Measurements from ENCODE around the gene ZNF658.
A peak's percentile ranks its signal among the peaks of the same experiment; 100 is the strongest.
"Not testable (repeated sequence)": the region's sequence is repeated elsewhere in the genome, so short reads cannot be mapped to it uniquely, and the experiment has no call there.

Gene ZNF658

GRCh38 chr9:66900490-66901131 lies at the start of gene ZNF658:
Gene ZNF658 (plus strand): TSS chr9:66900725. CDS start chr9:66903562, 2,837 bp downstream.
- peak; percentile 65 for DNase-seq

DNA sequence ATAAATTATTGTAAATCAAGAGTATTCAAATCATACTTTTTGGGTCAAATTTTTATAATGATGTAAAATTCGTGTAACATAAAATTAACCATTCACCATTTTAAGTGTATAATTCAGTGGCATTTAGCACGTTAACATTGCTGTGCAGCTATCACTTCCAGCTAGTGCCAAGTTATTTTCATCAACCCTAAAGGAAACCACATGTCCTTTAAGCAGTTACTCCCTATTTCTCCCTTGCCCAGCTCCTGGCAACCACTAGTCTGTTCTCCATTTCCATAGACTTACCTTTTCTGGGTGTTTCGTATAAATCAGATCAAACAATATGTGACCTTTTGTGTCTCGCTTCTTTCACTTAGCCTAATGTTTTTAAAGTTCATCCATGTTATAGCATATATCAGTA lies 38.8 kb upstream of the ZNF658 start:
- DNase-seq: not testable (repeated sequence)

GRCh38 chr9:66868660-66869059 lies 31.9 kb upstream of the ZNF658 start:
- DNase-seq: not testable (repeated sequence)

DNA sequence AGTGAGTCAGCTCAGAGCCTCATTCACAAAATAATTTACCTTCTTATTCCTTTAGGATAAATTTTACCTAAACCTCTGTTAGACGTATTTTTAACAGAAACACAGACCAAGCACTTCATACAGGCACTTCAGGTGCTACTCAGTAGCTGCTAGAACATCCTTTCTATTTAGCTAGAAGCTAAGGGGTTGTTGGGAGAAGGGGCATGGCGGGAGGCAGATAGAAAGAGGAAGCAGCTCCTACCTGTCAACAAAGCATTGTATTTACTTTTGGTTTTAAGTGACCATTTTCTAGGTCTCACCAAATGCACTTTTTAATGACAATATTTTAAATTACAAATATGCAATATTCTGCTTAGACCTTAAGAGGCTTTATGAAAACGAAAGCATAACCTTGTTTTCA lies 19.9 kb upstream of the ZNF658 start:
- not testable (repeated sequence) for DNase-seq

DNA sequence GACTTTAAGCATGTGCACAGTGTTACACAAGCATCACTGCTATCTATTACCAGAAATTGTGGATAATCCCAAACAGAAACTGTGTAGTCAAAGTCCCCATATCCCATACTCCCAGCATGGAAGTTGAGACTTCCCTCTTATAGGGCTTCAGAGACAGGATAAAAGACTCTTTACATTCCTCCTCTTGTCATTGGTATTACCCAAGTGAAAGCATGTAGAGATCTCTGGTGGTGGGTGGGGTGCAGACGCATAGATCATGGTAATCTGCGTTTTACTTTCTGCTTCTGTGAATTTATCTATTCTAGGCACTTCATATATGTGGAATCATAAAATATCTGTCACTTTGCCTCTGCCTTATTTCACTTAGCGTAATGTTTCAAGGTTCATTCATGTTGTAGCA lies 18.7 kb upstream of the ZNF658 start:
- DNase-seq: not testable (repeated sequence)

DNA sequence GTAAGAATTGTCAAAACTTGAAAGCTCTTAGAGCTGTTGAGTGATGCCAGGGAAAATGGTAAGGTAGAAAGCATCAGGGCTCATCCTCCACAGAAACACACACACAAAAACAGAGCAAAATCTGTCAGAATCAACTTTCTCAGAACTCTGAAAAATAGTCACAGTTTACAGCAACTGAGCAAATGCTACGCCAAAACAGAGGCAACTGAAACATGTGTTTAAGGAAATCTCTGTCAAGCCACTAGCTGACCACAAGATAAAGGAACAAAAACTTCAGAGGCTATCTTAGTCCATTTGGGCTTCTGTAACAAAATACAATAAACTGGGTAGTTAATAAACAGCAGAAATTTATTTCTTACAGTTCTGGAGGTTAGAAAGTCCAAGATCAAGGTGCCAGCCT lies 10.2 kb upstream of the ZNF658 start:
- DNase-seq: not testable (repeated sequence)

DNA sequence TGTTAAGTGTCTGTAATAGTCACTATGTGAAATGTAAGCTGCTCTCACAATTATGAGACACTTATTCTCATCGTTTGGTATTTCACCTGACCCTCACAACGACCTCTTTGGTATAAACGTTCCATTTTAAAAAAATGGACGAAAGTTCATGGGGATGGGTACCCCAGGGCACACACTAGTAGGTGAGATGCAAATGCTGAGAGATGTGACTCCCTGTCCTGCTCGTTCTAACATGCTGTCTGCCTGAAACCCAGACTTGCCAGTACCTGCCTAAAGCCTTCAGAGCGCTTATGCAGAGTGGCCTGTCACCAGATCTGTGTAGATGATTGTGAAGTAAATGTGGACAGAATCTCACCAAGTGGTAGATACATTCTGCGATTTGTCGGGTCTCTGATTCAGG lies 616 bp downstream of the ZNF658 start:
- DNase-seq: not testable (repeated sequence)

- not testable (repeated sequence) for DNase-seq
These were observed 9.0 kb downstream of the ZNF658 start for GRCh38 chr9:66909560-66909959.

DNA sequence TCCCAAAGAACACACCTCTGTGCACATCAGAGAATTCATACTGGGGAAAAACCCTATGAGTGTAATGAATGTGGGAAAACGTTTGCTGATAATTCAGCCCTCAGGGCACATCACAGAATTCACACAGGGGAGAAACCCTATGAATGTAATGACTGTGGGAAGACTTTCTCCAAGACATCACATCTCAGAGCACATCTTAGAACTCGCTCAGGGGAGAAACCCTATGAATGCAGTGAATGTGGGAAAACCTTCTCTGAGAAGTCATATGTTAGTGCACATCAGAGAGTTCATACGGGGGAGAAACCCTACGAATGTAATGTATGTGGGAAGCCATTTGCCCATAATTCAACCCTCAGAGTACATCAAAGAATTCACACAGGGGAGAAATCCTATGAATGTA lies 19.5 kb downstream of the ZNF658 start:
- DNase-seq: not testable (repeated sequence)

- DNase-seq: not testable (repeated sequence)
These were observed 35.8 kb downstream of the ZNF658 start for GRCh38 chr9:66936194-66936870.

DNA sequence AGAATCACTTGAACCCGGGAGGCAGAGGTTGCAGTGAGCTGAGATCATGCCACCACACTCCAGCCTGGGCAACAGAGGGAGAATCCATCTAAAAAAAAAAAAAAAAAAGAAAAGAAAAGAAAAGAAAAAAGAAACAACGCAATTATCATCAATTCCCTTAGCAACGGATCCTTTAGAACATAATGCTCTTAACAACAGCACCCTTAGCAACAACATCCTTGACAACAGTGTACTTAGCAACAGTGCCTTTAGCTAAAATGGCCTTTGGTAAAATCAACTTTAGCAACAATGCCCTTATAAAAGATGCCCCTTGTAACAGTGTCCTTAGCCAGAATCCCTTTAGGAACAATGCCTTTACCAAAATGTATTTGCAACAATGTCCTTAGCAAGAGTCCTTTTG lies 37.1 kb downstream of the ZNF658 start:
- DNase-seq: not testable (repeated sequence)

GRCh38 chr9:66938322-66938721 lies 37.8 kb downstream of the ZNF658 start:
- not testable (repeated sequence) for DNase-seq

DNA sequence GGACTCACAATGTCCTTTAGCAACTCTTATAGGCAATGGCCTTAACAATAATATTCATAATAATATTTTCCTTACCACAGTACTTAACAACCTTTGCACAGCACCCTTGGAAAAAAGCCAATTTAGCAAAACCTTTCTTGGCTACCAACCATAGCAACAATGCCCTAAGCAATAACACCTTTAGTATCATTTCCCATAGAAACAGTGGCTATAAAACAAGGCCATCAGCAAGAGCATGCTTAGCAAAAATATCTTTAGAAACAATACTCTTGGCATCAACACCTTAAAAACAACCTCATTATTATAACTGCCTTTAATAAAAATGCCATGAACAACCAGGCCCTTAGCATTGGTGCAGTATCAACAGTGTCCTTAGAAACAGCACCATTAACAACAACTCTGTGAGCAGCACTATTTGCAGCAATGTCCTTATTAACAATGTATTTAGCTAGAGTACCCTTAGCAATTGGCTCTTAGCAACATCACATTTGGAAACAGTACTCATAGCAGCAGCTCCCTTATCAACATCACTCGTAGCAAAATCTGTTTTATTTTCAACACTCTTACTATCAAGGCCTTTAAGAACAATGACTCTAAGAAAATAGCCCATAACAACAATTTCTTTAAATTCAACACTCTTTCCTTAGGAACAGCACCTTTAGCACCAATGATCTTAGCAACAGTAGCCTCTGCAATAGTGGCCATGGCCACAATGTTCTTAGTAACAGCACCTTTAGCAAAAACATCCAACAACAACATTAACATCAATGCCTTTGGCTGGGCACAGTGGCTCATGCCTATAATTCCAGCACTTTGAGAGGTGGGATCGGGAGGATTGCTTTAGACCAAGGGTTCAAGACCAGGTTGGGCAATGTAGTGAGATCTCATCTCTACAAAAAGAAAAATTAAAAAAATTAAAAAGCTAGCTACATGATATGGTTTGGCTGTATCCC lies 39.6 kb downstream of the ZNF658 start:
- not testable (repeated sequence) for DNase-seq

DNA sequence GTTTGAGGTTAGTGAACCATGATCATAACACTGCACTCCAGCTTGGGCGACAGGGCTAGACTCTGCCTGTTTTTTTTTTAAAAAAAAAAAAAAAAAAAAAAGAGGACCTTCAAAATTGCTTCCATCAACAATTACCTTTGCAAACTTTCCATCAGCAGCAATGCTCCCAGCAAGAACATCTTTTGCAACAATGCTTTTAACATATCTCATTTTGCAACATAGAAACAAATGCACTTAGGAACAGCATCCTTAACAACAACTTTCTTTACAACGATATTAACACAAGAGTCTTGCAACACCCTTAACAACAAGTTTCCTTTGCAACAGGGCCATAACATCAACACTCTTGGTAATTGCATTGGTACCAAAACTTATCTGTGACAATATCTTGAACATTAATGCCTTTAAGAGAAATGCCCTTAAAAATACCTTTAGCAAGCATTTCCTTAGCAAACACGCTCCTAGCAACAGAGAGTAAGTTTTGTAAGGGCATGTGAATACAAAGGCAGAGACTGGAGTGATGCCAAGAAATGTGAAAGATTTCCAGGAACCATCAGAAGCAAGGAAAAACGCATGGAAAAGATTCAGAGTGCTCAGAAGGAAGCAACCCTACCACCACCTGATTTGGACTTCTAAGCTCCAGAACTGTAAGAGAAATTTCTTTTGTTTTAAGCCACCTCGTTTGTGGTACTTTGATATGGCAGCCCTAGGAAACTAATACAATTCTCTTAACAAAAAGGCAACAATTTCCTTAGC lies 42.1 kb downstream of the ZNF658 start:
- not testable (repeated sequence) for DNase-seq

- not testable (repeated sequence) for DNase-seq
These were observed 52.1 kb downstream of the ZNF658 start for GRCh38 chr9:66952576-66952975.
